GM12878 (cell line): ENCODE results near the gene SMIM27.

Source experiments
- CTCF ChIP-seq, 3 experiments: IDR thresholded peaks in 2 of 3; conservative IDR thresholded peaks in 1 of 3; 2 replicates each; pipeline ENCODE4 v1.5.1; 2011; ENCODE audit warnings: low read depth in 3 of 3, low read length in 3 of 3, mild to moderate bottlenecking in 3 of 3, control low read depth in 2 of 3, moderate library complexity in 2 of 3, inconsistent platforms in 1 of 3, mixed read lengths in 1 of 3; ENCODE audit not compliant: control insufficient read depth in 2 of 3, insufficient read depth in 1 of 3; ENCODE audit errors: extremely low read depth in 1 of 3
- EZH2 ChIP-seq: IDR thresholded peaks from 2 replicates; pipeline ENCODE4 v1.6.1; 2012; ENCODE audit warnings: low read depth, mild to moderate bottlenecking, control low read depth, inconsistent platforms, low read length, borderline replicate concordance; ENCODE audit not compliant: control insufficient read depth
- NKRF ChIP-seq: fragments of 450-650 bp; conservative IDR thresholded peaks from 2 replicates; pipeline ENCODE4 v1.6.1; 2017; ENCODE audit warnings: mild to moderate bottlenecking, moderate library complexity
- TAF1 ChIP-seq: IDR thresholded peaks from 2 replicates; pipeline ENCODE4 v1.6.1; 2011; ENCODE audit warnings: mild to moderate bottlenecking, low read depth, low read length, borderline replicate concordance
- ZBTB33 ChIP-seq: fragments of 450-650 bp; IDR thresholded peaks from 2 replicates; pipeline ENCODE4 v1.6.1; 2017; ENCODE audit warnings: mild to moderate bottlenecking
- ZNF274 ChIP-seq: IDR thresholded peaks from one replicate; pipeline ENCODE4 v1.8.0; 2011; ENCODE audit not compliant: insufficient read length, insufficient read depth

- TF ChIP-seq CTCF (IDR thresholded peaks at IDR 0.05 in 2 of 3, conservative IDR thresholded peaks at IDR 0.05 in 1 of 3; ENCODE audit: control insufficient read depth in 2 of 3, extremely low read depth in 1 of 3, insufficient read depth in 1 of 3, low read depth in 3 of 3, low read length in 3 of 3): no peak
- TF ChIP-seq ZNF274: no peak
- TF ChIP-seq NKRF: no peak
- no peak for TF ChIP-seq ZBTB33
- TF ChIP-seq TAF1: no peak
- no peak for TF ChIP-seq EZH2
Measured at GRCh38 chr9:32551276-32552051, 663 bp upstream of the SMIM27 start.
